Urinary bladder (tissue), 4 donors: ENCODE measurements around the gene ARFGEF2. TPM values are rescaled to one million over a fixed set of nuclear protein-coding genes. Genes with fewer than 3 reads are reported as not detected.
"Not testable (repeated sequence)": the region's sequence is repeated elsewhere in the genome, so short reads cannot be mapped to it uniquely, and the experiment has no call there.

ENCODE experiments used
- DNase-seq: peaks from one replicate; pipeline ENCODE4 v3.0.0-alpha.2; 2015; ENCODE audit errors: extremely low spot score
- H3K27ac ChIP-seq: one replicate; pipeline ENCODE4 v1.5.1; 2013; ENCODE audit warnings: low read depth, mild to moderate bottlenecking, moderate library complexity
- H3K36me3 ChIP-seq: one replicate; pipeline ENCODE4 v1.6.1; 2013; ENCODE audit warnings: mild to moderate bottlenecking, moderate library complexity; ENCODE audit not compliant: insufficient read depth
- H3K4me1 ChIP-seq: one replicate; pipeline ENCODE4 v1.6.1; 2013; ENCODE audit warnings: mild to moderate bottlenecking, moderate library complexity; ENCODE audit not compliant: insufficient read depth
- H3K4me3 ChIP-seq: one replicate; pipeline ENCODE4 v1.5.1; 2013; ENCODE audit warnings: low read depth, low read length
- WGBS: extraction: QIAGEN DNeasy Blood & Tissue Kit; methylation state at CpG from one replicate; pipeline ENCODE4 v1.1.7; 2013; 5-methylcytosine and 5-hydroxymethylcytosine counted together
- polyA plus RNA-seq: library from polyadenylated mRNA; stranded (reverse); fragments of 200-250 nt; gene quantifications from one replicate; pipeline ENCODE4 v1.2.3, GENCODE V29; 2013
- total RNA-seq: library from RNA; depleted of rRNA; stranded (reverse); fragments of >200 nt; gene quantifications from one replicate; pipeline ENCODE4 v1.2.3, GENCODE V29; 2014
- donor health status: healthy with polysubstance abuse.
- donor health status: healthy.

ARFGEF2 gene
- total and polyA plus RNA-seq, 2 donors, result 13.7 to 47.3 TPM

GRCh38 chr20:48990467-48990866 is 69.0 kb downstream of the ARFGEF2 start:
- Histone ChIP-seq H3K27ac (no peak overlapping the region), H3K4me1 (no peaks in the 10 kb centered on the region), H3K36me3 (no peaks in the 10 kb centered on the region), H3K4me3 (no peak overlapping the region)
- 86% methylated on average over 1 of the region's 1 CpG for WGBS
- DNase-seq, result no peak

DNA sequence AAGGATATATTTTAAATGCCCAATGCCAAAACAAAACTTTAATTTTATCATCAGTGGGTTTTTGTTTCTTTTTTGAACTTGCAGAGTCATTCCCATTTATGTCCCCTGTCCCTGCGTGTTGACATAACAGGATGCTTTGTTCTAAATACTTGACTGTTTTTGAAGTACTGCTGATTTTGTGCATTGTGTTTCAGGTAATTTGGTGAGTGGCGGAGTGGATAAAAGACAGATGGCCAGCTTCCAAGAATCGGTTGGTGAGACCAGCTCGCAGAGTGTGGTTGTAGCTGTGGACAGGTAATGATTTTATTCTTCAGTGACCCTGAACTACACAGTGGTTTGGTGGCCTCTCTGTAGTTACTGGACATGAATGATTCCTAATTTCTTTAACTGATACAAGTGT is 74.1 kb downstream of the ARFGEF2 start:
- Histone ChIP-seq H3K27ac (no peak overlapping the region), H3K4me1 (no peaks in the 10 kb centered on the region), H3K4me3 (no peak overlapping the region), H3K36me3 (no peaks in the 10 kb centered on the region)
- WGBS, result 83% methylated on average over 4 of the region's 4 CpGs
- no peak for DNase-seq

GRCh38 chr20:48999890-49000870 is 78.7 kb downstream of the ARFGEF2 start:
- Histone ChIP-seq H3K27ac (no peak overlapping the region), H3K36me3 (no peaks in the 10 kb centered on the region)

DNA sequence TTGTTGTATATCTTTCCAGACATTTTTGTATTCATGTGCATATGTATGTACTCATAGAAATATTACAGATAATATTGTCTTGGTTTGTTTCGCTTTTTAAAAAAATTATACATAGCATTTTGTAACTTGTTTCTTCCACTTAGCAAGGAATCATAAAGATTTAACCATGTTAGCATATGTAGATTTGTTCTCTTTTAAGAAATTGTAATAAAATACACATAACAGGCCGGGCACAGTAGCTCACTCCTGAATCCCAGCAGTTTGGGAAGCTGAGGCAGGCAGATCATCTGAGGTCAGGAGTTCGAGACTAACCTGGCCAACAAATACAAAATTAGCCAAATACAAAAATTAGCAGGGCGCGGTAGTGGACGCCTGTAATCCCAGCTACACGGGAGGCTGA is 80.2 kb downstream of the ARFGEF2 start:
- Histone ChIP-seq H3K4me1 (no peaks in the 10 kb centered on the region), H3K4me3 (no peak overlapping the region), H3K27ac (no peak overlapping the region), H3K36me3 (no peaks in the 10 kb centered on the region)
- 96% methylated on average over 7 of the region's 7 CpGs for WGBS
- no peak for DNase-seq

More at GRCh38 chr20:48999890-49000870, 78.7 kb downstream of the ARFGEF2 start:
- no peaks in the 10 kb centered on the region for H3K4me1 ChIP-seq
- WGBS, result 67% methylated on average over 3 of the region's 3 CpGs
- no peak overlapping the region for H3K4me3 ChIP-seq
- no peak for DNase-seq

DNA sequence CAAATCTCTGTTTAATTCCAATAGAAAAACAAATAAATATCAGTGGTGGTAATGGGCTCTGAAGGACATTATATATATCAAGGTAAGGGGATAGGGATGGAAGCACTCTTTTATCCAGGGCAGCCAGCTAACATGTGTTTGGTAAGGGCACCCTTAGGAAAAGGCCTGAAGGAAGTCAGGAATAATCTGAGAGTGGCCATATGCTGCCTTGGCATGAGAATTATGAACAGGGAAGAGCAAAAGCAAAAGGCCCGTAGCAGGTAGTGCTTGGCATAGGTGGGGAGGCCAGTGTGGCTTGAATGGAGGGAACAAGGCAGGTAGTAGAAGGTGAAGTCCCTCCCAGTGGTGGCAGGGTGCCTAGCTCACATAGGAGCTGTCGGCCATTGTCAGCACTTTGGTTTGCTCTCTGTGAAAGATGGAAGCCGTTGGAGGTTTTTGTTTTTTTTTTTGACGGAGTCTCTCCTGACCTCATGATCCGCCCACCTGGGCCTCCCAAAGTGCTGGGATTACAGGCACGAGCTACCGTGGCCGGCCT is 85.0 kb downstream of the ARFGEF2 start:
- Histone ChIP-seq H3K36me3 (peaks cover 9% of the 10 kb centered on the region), H3K4me1 (no peaks in the 10 kb centered on the region), H3K27ac (no peak overlapping the region), H3K4me3 (no peak overlapping the region)
- no peak for DNase-seq
- 82% methylated on average over 8 of the region's 8 CpGs for WGBS

GRCh38 chr20:49009899-49010631 is 88.6 kb downstream of the ARFGEF2 start:
- WGBS, result 96% methylated on average over 12 of the region's 12 CpGs
- H3K36me3 ChIP-seq, result peaks cover 13% of the 10 kb centered on the region

GRCh38 chr20:49024220-49024619 is 102.7 kb downstream of the ARFGEF2 start:
- no peaks in the 10 kb centered on the region for H3K4me1 ChIP-seq
- H3K36me3 ChIP-seq, result peaks cover 4% of the 10 kb centered on the region
- no peak overlapping the region for H3K27ac ChIP-seq
- no peak for DNase-seq
- no peak overlapping the region for H3K4me3 ChIP-seq
- WGBS, result 92% methylated on average over 5 of the region's 5 CpGs

More at GRCh38 chr20:49009899-49010631, 88.6 kb downstream of the ARFGEF2 start:
- H3K27ac ChIP-seq, result no peak overlapping the region
- H3K4me3 ChIP-seq, result no peak overlapping the region
- no peaks in the 10 kb centered on the region for H3K4me1 ChIP-seq
- DNase-seq, result no peak

DNA sequence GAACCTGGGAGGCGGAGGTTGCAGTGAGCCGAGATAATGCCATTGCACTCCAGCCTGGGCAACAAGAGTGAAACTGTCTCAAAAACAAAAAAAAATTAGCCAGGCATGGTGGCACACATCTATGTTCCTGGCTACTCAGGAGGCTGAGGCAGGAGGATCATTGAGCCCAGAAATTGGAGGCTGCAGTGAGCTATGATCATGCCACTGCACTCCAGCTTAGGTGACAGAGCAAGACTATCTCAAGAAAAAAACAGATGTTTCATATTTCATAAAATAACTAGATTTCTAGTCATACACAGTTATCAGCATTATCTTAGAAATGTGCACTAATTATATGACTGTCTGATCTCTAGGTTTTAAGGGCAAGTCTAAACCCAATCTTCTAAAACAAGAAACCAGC is 106.7 kb downstream of the ARFGEF2 start:
- not testable (repeated sequence) for H3K27ac ChIP-seq, H3K36me3 ChIP-seq, DNase-seq, H3K4me1 ChIP-seq, H3K4me3 ChIP-seq
- 96% methylated on average over 2 of the region's 2 CpGs for WGBS

DNA sequence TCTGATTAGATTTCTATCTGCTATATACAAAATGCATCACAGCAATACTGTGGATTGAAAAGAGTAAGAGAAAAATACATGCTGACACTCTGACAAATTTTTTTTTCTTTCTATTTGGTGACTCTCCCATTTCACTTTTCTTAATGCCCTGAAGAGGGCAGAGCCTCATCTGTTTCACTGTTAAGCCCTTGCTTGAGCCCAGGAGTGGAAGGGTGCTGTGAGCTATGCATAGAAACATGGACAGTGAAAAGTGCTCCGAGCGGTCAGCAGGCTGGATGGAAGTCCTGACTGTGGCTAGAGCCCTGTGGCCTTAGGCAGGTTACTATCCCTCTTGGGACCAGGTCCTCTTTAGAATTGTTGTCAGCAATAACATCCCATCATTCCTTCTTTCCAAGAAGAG is 107.2 kb downstream of the ARFGEF2 start:
- Histone ChIP-seq H3K27ac (no peak overlapping the region), H3K4me1 (no peaks in the 10 kb centered on the region), H3K36me3 (peaks cover 7% of the 10 kb centered on the region), H3K4me3 (no peak overlapping the region)
- 69% methylated on average over 2 of the region's 2 CpGs for WGBS
- DNase-seq, result no peak

- no peak for DNase-seq
- Histone ChIP-seq H3K27ac (no peak overlapping the region), H3K36me3 (peaks cover 7% of the 10 kb centered on the region), H3K4me3 (no peak overlapping the region), H3K4me1 (no peaks in the 10 kb centered on the region)
- WGBS, result 99% methylated on average over 1 of the region's 1 CpG
Measured at GRCh38 chr20:49029203-49029602, 107.7 kb downstream of the ARFGEF2 start.

DNA sequence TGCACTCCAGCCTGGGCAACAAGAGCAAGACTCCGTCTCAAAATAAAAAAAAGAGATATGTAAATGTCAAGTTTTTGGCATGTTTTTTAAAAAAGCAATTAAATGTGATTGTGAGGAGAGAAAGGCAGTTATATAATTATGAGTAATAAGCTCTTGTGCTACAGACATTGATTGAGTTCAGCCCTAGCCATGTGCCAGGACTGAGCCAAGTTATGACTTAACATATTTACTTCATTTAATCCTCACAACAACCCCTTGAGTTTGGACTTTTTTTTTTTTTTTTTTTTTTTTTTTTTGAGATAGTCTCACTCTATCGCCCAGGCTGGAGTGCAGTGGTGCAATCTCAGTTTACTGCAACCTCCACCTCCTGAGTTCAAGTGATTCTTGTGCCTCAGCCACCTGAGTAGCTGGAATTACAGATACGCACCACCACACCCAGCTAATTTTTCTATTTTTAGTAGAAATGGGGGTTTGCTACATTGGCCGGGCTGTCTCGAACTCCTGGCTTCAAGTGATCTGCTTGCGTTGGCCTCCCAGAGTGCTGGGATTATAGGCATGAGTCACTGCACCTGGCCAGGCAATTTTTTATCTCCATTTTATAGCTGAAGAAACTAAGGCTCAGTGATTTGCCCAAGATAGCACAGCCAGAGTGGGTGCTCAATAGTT is 109.6 kb downstream of the ARFGEF2 start:
- H3K36me3 ChIP-seq, result peaks cover 5% of the 10 kb centered on the region
- DNase-seq, result no peak
- 67% methylated on average over 6 of the region's 6 CpGs for WGBS
- no peak overlapping the region for H3K27ac ChIP-seq
- H3K4me1 ChIP-seq, result no peaks in the 10 kb centered on the region
- H3K4me3 ChIP-seq, result no peak overlapping the region

DNA sequence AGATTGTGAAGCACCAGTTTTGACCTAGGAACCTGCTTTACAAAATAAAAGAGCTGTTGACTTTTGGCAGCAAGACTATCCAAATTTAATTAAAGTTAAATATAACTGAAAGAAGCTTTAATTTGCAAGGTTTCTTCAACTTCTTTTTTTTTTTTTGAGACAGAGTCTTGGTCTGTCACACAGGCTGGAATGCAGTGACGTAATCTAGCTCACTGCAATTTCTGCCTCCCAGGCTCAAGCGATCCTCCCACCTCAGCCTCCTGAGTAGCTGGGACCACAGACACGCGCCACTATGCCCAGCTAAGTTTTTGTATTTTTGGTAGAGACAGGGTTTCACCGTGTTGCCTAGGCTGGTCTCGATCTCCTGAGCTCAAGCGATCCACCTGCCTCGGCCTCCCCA is 110.9 kb downstream of the ARFGEF2 start:
- no peak for DNase-seq
- 97% methylated on average over 8 of the region's 8 CpGs for WGBS
- Histone ChIP-seq H3K27ac (no peak overlapping the region), H3K4me3 (no peak overlapping the region), H3K36me3 (peaks cover 5% of the 10 kb centered on the region), H3K4me1 (no peaks in the 10 kb centered on the region)

DNA sequence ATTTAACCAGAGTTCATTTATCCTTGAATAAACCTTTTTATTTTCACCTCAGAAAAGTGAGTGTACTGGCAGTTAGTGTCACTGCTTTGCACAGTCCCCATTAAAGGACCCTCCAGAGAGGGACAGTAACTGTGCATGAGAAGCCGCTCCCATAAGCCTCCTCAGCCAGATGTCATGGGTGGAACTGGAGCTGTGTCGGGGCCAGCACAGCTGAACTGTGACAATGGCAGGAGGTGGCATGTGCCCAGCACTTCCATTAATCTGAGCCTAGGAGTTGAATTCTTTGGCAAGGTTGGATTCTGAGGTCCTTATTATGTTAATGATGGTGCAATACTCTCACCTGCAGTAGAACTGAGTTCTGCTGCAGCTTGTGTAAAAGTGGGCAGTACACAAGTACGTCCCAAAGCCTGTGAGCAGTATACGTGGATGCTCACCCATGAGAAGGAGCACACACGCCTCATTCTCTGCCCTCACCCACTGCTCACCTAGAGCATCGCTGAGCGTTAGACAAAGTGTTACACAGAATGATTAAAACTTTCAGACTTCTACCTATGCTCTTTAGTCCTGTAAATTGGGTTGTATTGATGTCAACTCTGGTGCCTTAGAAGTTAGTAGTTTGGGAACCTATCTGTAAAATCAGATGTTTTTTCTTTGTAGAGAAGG is 112.7 kb downstream of the ARFGEF2 start:
- H3K27ac ChIP-seq, result no peak overlapping the region
- WGBS, result 95% methylated on average over 7 of the region's 7 CpGs
- H3K4me1 ChIP-seq, result no peaks in the 10 kb centered on the region
- peaks cover 3% of the 10 kb centered on the region for H3K36me3 ChIP-seq
- H3K4me3 ChIP-seq, result no peak overlapping the region
- DNase-seq, result no peak
